GM18505 (cell line): Measurements from ENCODE around the gene CDC14A.
A peak's percentile ranks its signal among the peaks of the same experiment; 100 is the strongest.
"Not testable (repeated sequence)": the region's sequence is repeated elsewhere in the genome, so short reads cannot be mapped to it uniquely, and the experiment has no call there.

Experiments
- ATAC-seq: cut with Tn5 transposase; IDR thresholded peaks from one replicate; pipeline ENCODE4 v1.9.1; 2021; ENCODE audit not compliant: unreplicated experiment
- POLR2A ChIP-seq: IDR thresholded peaks from 4 replicates; pipeline ENCODE4 v1.6.1; 2011; ENCODE audit warnings: borderline replicate concordance; ENCODE audit not compliant: insufficient read depth, insufficient read length; ENCODE audit errors: extremely low read depth

Gene CDC14A

DNA sequence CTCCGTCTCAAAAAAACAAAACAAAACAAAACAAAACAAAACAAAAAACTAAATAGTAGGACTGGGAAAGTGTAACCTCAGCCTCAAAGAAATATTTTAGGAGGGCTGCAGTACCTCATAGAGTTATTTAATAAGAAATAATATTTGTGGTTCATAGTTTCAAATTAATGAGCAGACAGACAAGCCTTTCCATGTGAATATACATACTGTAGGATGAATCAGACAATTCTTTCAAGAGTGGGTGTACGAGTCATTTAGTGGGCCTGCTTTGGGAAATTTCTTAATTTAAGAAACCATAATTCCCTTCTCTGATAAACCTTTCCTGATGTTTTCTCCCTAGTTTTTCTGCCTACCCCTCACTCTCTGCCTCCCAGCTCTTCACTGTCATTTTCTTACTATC is 52.5 kb downstream of the CDC14A start:
- ATAC-seq: no peak
- no peak for TF ChIP-seq POLR2A

DNA sequence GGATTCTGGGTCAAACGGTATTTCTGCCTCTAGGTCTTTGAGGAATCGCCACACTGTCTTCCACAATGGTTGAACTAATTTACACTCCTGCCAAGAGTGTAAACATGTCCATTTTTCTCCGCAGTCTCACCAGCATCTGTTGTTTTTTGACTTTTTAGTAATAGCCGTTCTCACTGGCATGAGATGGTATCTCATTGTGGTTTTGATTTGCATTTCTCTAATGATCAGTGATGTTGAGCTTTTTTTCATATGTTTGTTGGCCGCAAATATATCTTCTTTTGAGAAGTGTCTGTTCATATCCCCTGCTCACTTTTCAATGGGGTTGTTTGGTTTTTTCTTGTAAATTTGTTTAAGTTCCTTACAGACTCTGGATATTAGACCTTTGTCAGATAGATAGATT is 53.6 kb downstream of the CDC14A start:
- not testable (repeated sequence) for ATAC-seq

DNA sequence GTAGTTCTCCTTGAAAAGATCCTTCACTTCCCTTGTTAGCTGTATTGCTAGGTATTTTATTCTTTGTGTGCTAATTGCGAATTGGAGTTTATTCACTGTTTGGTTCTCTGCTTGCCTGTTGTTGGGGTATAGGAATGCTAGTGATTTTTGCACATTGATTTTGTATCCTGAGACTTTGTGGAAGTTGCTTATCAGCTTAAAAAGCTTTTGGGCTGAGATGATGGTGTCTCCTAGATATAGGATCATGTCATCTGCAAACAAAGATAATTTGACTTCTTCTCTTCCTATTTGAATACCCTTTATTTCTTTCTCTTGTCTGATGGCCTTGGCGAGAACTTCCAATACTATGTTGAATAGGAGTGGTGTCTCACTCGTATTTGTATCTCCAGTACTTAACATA is 55.1 kb downstream of the CDC14A start:
- ATAC-seq: not testable (repeated sequence)

DNA sequence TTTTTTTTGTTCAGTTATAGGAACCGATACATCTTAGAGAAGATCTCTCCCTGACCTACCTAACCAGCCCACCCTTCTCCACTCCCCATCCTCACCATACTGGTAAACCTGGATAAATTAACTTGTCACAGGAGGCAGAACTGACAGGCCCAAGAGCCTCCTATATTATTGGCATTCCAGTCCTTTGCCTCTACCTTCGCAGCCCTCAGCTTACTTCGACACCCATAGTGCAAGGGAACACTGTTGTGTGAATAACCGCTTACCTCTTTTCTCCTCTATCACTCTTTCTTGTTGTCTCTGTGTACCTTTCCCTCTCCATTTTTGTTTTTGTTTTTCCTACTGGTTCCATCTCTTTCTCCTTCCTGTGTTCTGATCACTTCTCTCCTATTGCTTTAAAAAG is 58.7 kb downstream of the CDC14A start:
- TF ChIP-seq POLR2A: no peak
- ATAC-seq: no peak

DNA sequence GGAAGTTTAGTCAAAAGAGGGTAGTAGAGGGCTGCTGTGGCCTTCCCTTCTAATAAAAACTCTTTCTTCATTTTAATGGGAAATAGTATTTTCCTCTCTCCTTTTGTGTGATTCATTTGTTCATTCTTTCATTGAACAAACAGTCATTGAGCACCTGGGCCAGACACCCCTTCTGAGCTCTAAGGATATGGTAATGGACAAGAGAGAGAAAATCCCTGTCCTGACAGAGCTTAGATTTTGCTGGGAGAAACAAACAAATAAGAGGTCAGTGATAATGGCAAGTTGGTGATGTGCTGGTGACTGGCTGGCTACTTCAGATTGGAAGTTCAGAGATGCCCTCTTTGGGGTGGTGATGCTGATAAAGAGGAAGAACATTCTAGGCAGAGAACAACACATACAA is 59.3 kb downstream of the CDC14A start:
- TF ChIP-seq POLR2A: no peak
- no peak for ATAC-seq

DNA sequence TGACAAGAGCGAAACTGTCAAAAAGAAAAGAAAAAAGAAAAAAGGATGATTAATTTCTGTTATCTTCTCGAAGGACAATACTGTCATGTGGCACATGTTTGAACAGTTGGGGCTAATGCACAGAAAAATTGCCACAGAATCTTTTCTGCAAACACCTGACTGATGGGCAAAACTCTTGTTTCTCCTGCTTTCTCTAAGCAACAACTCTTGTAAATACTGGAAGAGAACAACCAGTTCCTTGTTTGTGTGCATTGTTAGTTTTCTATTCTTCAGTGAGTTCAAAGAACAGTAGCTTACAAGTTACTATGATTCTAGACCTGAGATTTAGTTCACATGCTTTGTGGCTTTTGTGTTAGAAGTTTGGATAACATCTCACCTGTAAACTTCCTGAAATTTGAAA is 60.7 kb downstream of the CDC14A start:
- no peak for TF ChIP-seq POLR2A
- no peak for ATAC-seq

DNA sequence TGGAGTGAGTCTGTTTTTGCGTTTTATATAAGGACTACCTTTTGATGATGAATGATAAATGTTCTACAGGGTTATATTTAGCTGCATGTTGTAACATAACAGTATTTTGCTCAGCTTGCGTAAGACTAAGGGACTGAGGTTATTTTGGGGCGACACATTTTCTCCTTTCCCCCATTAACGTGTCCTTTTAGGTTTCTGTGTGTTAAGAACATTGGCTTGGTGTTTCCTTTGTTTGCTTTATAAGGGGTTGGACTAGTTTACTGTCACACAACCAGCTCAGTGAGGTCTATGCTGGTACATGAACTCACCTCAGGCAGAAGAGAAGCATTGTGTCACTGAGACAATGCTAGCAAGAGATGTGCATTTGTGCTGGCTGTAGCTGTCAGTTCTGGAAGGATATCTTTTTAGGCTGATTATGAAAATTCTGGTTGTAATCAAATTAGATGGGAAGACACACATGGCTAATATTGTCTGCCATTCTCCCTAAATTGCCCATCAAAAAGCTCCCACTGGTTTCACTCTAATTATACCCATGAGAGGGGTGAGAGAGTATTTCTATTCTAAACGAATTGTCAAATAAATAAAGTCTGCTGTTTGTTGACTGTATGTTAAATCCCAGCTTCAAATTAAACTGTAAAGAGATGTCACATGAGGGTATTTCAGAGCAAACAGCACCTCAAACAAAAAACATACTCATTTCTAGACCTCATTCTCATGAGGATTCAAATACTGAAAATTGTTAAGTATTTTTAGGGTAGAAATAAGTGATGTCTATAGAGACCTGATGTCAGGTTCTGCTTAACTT is 62.6 kb downstream of the CDC14A start:
- no peak for TF ChIP-seq POLR2A
- ATAC-seq: no peak

DNA sequence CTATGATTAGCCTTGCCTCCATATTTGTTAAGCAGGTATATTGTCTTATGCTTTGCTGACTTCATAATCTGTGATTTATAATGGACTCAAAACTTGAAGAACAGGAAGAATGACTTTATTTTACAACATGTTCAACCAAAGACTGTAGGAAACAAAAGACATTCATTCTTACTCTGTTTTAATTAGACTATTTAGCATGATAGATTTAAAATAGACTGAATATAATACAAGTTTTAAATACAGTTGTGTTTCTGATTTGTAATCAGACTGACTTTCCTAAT is 63.1 kb downstream of the CDC14A start:
- no peak for ATAC-seq
- TF ChIP-seq POLR2A: no peak

DNA sequence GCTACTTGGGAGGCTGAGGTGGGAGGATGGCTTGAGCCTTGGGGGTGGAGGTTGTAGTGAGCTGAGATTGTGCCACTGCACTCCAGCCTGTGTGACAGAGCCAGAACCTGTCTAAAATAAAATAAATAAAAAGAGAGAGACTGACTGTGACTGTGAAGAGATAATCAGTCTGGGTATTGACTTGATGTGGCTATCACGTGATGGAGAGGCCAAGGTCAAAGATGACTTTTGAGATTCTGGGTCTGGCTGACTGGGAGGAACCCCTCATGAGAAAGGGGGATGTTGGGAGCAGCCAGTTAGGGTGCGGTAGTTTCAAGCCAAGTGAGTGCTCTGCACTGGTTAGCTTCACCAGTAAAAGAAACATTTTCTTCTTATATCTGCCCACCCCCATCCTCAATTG is 66.8 kb downstream of the CDC14A start:
- TF ChIP-seq POLR2A: no peak
- no peak for ATAC-seq

DNA sequence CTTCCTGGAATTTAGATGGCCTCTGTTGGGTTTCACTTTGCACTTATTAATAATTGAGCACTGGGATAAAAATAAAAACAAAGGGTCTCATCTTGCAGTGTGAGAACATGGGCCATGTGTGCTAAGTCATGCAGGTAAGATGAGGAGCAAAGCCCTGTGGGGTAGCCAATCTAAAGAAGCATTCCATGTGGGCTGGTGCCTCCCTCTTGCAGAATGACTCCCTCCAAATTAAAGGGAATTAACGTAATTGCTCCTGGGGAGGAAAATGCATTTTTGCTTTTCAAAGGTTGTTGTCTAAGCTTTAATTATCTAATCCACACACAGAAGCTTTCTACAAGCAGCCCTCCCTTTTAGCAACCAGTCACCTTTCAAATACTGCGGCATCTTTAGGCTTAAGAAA is 69.8 kb downstream of the CDC14A start:
- ATAC-seq: no peak
- no peak for TF ChIP-seq POLR2A

DNA sequence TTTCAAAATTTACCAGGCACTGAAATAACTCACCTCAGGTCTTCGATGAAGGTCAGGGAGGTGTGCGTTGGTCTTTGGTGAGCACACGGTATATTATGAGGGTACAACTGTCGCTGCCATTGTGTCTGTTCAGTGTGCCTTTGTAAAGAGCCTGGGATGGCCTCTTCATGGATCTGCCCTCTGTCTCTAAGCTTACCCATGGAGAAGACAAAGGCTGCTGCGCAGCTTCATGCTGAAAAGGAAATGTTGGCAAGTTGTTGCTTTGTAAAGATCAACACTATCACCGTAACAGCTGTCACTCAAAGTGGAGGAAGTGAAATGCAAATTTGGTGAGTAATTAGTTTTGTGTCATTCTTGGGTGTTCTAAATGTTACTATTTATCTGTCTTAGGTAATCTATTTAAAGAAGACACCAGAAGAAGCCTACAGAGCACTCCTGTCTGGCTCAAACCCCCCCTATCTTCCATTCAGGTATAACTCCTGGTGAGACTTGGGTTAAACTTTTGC is 71.6 kb downstream of the CDC14A start:
- TF ChIP-seq POLR2A: no peak
- ATAC-seq: peak; percentile 86

DNA sequence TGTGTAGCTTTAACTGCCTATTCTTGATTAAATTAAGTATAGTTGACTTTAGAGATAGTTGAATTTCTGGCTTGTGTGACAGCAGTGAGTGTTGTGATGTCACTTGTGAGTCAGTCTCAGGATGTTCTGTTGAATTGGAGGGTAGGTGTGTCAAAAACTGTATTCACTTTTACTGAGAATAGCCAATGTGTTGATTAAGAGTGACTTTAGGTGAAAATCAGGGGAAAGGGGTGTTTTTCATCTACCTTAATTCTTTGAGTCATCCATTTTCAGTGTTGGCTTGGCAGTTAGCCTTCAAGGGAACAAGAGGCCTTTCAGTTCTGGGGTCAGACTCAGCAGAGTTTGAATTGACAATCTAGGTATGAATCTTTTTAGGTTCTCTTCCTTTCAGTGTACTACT is 75.9 kb downstream of the CDC14A start:
- no peak for TF ChIP-seq POLR2A
- ATAC-seq: no peak

DNA sequence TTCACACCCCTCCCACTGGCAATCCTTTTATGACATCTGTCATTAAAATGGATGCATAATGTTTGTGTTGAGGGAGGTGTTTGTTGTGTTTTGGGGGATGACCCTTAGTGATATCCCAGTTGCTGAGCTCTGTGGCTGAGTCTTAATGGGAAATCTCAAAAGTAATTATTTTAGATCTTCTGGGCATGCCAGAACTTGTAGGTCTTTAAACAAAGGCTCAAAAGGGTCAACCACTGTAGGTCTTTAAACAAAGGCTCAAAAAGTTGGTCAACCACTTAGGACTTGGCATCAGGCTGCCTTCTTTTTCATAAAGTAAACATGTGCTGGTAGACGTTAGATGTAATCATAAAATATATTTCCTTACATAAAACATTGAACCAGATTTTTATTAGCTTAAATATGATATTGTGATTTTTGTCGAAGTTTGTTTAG is 78.0 kb downstream of the CDC14A start:
- no peak for ATAC-seq

DNA sequence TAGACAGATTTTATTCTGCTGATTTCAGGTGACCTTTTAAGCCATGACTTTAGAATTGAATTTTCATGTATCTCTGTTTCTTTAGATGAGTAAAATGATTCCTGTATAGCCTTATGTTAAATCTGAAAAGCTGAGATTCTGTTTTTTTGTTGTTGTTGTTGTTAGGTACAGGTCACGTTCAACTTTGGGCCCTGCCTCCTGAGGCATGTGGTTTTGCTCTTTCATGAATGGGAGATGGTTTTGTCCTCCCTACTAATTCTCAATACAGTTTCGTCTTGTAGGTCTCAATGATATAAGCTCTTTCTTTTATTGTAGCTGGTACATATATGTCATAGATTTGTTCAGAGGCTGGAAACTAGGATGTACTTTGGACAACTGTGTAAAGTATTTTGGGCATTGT is 79.6 kb downstream of the CDC14A start:
- no peak for TF ChIP-seq POLR2A
- no peak for ATAC-seq

More for the DNA sequence above, 78.0 kb downstream of the CDC14A start:
- no peak for TF ChIP-seq POLR2A

DNA sequence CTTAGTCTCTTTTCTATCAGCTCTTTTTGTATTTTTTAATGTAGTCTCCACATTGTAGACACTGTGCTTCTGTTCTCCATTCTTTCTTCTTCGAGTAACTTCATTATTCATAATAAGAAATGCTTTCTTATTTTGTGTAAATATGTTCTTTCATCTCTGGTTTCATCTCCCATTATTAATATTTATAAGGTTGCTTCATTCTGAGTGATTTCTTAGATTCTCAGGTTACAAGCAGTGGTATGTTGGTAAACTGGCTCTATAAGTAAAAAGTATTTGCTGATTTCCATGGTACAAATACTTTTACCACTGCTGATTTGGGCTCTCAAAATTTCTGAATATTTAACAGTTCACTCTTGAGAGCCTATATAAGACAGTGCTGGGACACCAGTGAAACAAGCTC is 81.3 kb downstream of the CDC14A start:
- TF ChIP-seq POLR2A: no peak
- ATAC-seq: no peak
